Measurements from ENCODE around the gene NLGN4Y.

DNA sequence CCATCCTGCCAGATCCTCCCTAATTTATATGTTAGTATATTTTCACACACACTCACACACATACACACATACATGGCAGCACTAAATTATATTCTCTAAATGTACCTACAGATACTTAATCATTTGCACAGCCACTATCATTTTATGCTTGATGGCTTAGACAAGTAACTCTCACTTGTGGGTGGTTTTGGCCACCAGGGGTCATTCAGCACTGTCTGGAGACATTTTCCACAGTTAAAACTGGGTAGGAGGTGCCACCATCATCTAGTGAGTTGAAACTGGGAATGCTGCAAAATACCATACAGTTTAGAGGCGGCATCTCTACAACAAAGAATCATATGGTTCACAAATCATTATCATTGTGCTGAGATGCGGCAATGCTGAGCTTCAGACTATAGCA lies 94.2 kb downstream of the NLGN4Y start:
- TF ChIP-seq, protein P1, sequence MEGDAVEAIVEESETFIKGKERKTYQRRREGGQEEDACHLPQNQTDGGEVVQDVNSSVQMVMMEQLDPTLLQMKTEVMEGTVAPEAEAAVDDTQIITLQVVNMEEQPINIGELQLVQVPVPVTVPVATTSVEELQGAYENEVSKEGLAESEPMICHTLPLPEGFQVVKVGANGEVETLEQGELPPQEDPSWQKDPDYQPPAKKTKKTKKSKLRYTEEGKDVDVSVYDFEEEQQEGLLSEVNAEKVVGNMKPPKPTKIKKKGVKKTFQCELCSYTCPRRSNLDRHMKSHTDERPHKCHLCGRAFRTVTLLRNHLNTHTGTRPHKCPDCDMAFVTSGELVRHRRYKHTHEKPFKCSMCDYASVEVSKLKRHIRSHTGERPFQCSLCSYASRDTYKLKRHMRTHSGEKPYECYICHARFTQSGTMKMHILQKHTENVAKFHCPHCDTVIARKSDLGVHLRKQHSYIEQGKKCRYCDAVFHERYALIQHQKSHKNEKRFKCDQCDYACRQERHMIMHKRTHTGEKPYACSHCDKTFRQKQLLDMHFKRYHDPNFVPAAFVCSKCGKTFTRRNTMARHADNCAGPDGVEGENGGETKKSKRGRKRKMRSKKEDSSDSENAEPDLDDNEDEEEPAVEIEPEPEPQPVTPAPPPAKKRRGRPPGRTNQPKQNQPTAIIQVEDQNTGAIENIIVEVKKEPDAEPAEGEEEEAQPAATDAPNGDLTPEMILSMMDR (CRISPR knock-in tag; IDR thresholded peaks at IDR 0.05), result peak; percentile 29
- TF ChIP-seq CREB1 (IDR thresholded peaks at IDR 0.05) (no peak), CREB1 (CRISPR knock-in tag; IDR thresholded peaks at IDR 0.05) (no peak), TBL1XR1 (IDR thresholded peaks at IDR 0.05; ENCODE audit: borderline replicate concordance, low read length, partially characterized antibody) (no peak), ARNTL (CRISPR knock-in tag; IDR thresholded peaks at IDR 0.05) (no peak), HDAC2 (CRISPR knock-in tag; IDR thresholded peaks at IDR 0.05) (no peak), ZNF251 (CRISPR knock-in tag; IDR thresholded peaks at IDR 0.05) (no peak), PHF5A (CRISPR knock-in tag; IDR thresholded peaks at IDR 0.05; ENCODE audit: low read depth, unreplicated experiment) (no peak), RELA (CRISPR knock-in tag; IDR thresholded peaks at IDR 0.05) (no peak)
- TF ChIP-seq, protein P2, sequence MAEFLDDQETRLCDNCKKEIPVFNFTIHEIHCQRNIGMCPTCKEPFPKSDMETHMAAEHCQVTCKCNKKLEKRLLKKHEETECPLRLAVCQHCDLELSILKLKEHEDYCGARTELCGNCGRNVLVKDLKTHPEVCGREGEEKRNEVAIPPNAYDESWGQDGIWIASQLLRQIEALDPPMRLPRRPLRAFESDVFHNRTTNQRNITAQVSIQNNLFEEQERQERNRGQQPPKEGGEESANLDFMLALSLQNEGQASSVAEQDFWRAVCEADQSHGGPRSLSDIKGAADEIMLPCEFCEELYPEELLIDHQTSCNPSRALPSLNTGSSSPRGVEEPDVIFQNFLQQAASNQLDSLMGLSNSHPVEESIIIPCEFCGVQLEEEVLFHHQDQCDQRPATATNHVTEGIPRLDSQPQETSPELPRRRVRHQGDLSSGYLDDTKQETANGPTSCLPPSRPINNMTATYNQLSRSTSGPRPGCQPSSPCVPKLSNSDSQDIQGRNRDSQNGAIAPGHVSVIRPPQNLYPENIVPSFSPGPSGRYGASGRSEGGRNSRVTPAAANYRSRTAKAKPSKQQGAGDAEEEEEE (CRISPR knock-in tag; IDR thresholded peaks at IDR 0.05; ENCODE audit: borderline replicate concordance), result no peak

Measured in HepG2 (cell line).